Heart right ventricle (tissue), 16 donors: ENCODE results near the gene MARVELD2. TPM values are rescaled to one million over a fixed set of nuclear protein-coding genes. Genes with fewer than 3 reads are reported as not detected.
"Not testable (repeated sequence)": the region's sequence is repeated elsewhere in the genome, so short reads cannot be mapped to it uniquely, and the experiment has no call there.

Source experiments
- ATAC-seq, 8 donors: fragments of 200-7000 bp; cut with Tn5 transposase; one replicate each; pipeline ENCODE4 v1.9.1; 2020; ENCODE audit warnings: mild to moderate bottlenecking in 8 of 8, moderate library complexity in 8 of 8, moderate number of reproducible peaks in 1 of 8
- DNase-seq, 2 donors: peaks; one replicate each; pipeline ENCODE4 v3.0.0-alpha.2; 2020
- H3K27ac ChIP-seq, 10 donors: fragments of 200-600 bp; sonication (generic) in 2 of 10; one replicate each; pipeline versions ENCODE4 v1.5.0 to v1.8.0; 2020 to 2022; ENCODE audit warnings: mild to moderate bottlenecking in 3 of 10
- H3K27me3 ChIP-seq, 7 donors: fragments of 200-600 bp; one replicate each; pipeline ENCODE4 v1.8.0; 2021 to 2022; ENCODE audit warnings: mild to moderate bottlenecking in 2 of 7
- H3K36me3 ChIP-seq, 9 donors: fragments of 200-600 bp; sonication (generic) in 1 of 9; one replicate each; pipeline versions ENCODE4 v1.5.0 to v1.8.0; 2020 to 2022; ENCODE audit warnings: mild to moderate bottlenecking in 2 of 9
- H3K4me1 ChIP-seq, 9 donors: fragments of 200-600 bp; sonication (generic) in 1 of 9; one replicate each; pipeline versions ENCODE4 v1.5.0 to v1.8.0; 2020 to 2022; ENCODE audit warnings: mild to moderate bottlenecking in 4 of 9
- H3K4me3 ChIP-seq, 10 donors: fragments of 200-600 bp; sonication (generic) in 2 of 10; one replicate each; pipeline versions ENCODE4 v1.5.0 to v1.8.0; 2020 to 2022; ENCODE audit warnings: mild to moderate bottlenecking in 7 of 10, moderate library complexity in 2 of 10
- H3K9me3 ChIP-seq, 11 donors: fragments of 200-600 bp in 10 of 11; sonication (generic) in 2 of 11; one replicate each; pipeline versions ENCODE4 v1.5.0 to v1.8.0; 2013 to 2022; ENCODE audit warnings: mild to moderate bottlenecking in 2 of 11, control low read depth in 1 of 11, moderate library complexity in 1 of 11
- WGBS, 2 donors: extraction: QIAGEN DNeasy Blood & Tissue Kit; methylation state at CpG; one replicate each; pipeline ENCODE4 v1.1.7; 2013; ENCODE audit warnings: inconsistent platforms in 1 of 2; 5-methylcytosine and 5-hydroxymethylcytosine counted together
- intact Hi-C, 10 donors: fragments of 100-400 bp; cut with DNase I; formaldehyde crosslinking; loops; one replicate each; pipeline versions ENCODE4 v1.11.1 to v1.14.2; 2022
- polyA plus RNA-seq, 2 donors: library from polyadenylated mRNA; stranded (reverse); fragments of 200-250 nt; gene quantifications; one replicate each; pipeline ENCODE4 v1.2.3, GENCODE V29; 2013
- total RNA-seq, 10 donors: library from RNA; stranded (reverse); fragmentation: NEBNext Ultra II Directional in 3 of 10; extraction: Animal tissue kit (Norgen Biotek cat#: 25700) in 3 of 10; gene quantifications; one replicate each; pipeline versions ENCODE4 v1.2.1 to v1.2.4, GENCODE V29; 2021 to 2023
- TF ChIP-seq, protein P1 (sequence below), 9 donors: fragments of 200-600 bp; sonication (generic) in 2 of 9; IDR thresholded peaks; one replicate each; pipeline versions ENCODE4 v1.5.0 to v1.8.0; 2021 to 2022; ENCODE audit warnings: antibody characterized with exemption in 9 of 9, mild to moderate bottlenecking in 5 of 9, moderate library complexity in 1 of 9
- donor health status: Arrhythmogenic right ventricular cardiomyopathy.
- donor health status: ischemic (EF 13 %, LVEDD 7.1; RV severe dilation, severe dysfunction).
- donor health status: healthy with polysubstance abuse.
- donor health status: DM: no; HTN: yes; CAD: no.
- donor health status: DM: no; HTN: no; CAD: no.
- donor health status: ischemic (EF 25% LVEDD 6.9; RV normal size, moderate dysfunction).
- donor health status: ischemic (EF 25% LVEDD 5.7; RV mildly dilated, moderate dysfunction).
- donor health status: healthy.
- donor health status: DM: yes; HTN: yes; CAD: no.
- donor health status: Ischemic cardiomyopathy.
- donor health status: ischemic (EF 35%, LVEDD 5.7; RV mildly dilated, moderate dysfunction).
- donor health status: nonischemic (EF 11% LVEDD 7.7; RV severe dilation, severe dysfunction).
- donor health status: DM: yes; HTN: yes; CAD: no.
- donor health status: PGD.
- donor health status: ischemic (EF 29% LVEDD 5.4; RV normal size, mild dysfunction).
- donor health status: nonischemic (EF 23%, LVEDD 6.1; RV moderate dilation, normal function).

MARVELD2 gene
- total and polyA plus RNA-seq, 12 donors = 0.22 to 2.1 (median 1.2) TPM

DNA sequence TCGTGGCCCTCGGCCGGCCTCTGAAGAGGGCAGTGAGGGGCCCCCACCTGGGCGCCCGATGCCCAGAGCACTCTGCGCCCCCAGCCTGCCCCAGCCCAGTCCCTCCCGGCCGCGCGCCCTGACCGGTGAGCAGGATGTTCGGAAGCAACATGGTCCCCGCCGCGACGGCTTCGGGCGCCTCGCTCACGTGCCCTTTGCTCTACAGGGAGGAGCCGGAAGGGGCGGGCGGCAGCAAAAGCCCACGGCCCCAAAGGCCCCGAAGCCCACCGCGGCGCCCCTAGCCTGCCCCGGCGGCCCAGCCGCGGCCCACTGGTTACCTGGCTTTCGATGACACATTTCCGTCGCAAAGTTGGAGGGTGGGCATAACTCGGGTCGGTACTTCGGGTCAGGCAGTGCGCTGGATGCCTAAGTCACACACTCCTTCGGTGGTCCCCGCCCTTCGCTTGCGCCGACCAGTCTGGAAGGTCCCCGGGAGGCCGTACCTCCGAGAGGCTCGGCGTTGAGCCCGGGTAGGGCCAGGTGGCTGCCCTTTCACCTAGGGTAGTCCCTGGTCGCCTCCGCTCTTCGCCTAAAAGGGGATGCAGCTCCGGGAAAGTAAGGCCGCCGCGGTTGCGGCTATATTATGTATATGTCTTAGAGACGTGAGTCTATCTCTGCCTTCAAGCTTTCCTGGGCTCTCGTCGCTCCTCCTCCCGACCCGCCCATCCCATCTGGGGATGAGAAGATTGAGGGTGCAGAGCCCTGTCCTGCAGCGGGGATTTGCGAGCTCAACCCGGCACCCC is 45.4 kb upstream of the MARVELD2 start, which contains the start of the genes AK6, RAD17 and TAF9:
TSS of gene AK6 (minus strand) at position 181 of the 782 bp plus-strand sequence. CDS start at position 151, 30 bp downstream.
TSS of gene RAD17 (plus strand) at position 479 of the 782 bp plus-strand sequence. CDS start 2,391 bp downstream, outside the sequence.
TSS of gene TAF9 (minus strand) at position 181 of the 782 bp plus-strand sequence. CDS start 3,783 bp downstream, outside the sequence.
- Histone ChIP-seq H3K9me3 (no peaks in the 10 kb centered on the region), H3K4me1 (peaks cover 0 to 50% (median 31%) of the 10 kb centered on the region in 9 donors), H3K27me3 (no peaks in the 10 kb centered on the region), H3K4me3 (peak within 1 kb of the TSS; percentile 52 to 87 (median 78)), H3K36me3 (peaks cover 0 to 41% (median 13%) of the 10 kb centered on the region in 9 donors), H3K27ac (peak within 1 kb of the TSS; percentile 95 to 100 (median 99))
- intact Hi-C loops = loop anchor here in 5 of 10 donors (2.0 to 10.0 kb wide), 4 partner anchors 135 to 327 kb away; partner anchors contain the start of genes SLC30A5 (in 3 of the 5) and CDK7 (in 2 of the 5)
- WGBS, 2 donors = 0% methylated on average over 66 of the region's 66 CpGs
- ATAC-seq (peak; percentile 98 to 99 (median 98)), DNase-seq (peak; percentile 92 to 94)
- TF ChIP-seq, protein P1, sequence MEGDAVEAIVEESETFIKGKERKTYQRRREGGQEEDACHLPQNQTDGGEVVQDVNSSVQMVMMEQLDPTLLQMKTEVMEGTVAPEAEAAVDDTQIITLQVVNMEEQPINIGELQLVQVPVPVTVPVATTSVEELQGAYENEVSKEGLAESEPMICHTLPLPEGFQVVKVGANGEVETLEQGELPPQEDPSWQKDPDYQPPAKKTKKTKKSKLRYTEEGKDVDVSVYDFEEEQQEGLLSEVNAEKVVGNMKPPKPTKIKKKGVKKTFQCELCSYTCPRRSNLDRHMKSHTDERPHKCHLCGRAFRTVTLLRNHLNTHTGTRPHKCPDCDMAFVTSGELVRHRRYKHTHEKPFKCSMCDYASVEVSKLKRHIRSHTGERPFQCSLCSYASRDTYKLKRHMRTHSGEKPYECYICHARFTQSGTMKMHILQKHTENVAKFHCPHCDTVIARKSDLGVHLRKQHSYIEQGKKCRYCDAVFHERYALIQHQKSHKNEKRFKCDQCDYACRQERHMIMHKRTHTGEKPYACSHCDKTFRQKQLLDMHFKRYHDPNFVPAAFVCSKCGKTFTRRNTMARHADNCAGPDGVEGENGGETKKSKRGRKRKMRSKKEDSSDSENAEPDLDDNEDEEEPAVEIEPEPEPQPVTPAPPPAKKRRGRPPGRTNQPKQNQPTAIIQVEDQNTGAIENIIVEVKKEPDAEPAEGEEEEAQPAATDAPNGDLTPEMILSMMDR (IDR thresholded peaks at IDR 0.05) = peak in 1 of 9 donors; percentile 7

DNA sequence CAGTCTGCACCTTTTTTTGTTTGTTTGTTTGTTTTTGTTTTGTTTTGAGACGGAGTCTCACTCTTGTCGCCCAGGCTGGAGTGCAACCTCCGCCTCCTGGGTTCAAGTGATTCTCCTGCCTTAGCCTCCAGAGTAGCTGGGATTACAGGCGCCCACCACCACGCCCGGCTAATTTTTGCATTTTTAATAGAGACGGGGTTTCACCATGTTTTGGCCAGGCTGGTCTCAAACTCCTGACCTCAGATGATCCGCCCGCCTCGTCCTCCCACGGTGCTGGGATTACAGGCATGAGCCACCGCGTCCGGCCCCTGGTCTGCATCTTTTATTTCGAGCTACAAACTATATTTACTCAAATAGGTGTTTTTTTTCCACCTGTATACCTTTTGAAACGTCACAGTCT is 44.6 kb upstream of the MARVELD2 start:
- intact Hi-C loops, H3K9me3 ChIP-seq, DNase-seq, H3K27me3 ChIP-seq, ATAC-seq: not testable (repeated sequence)
- Histone ChIP-seq H3K36me3 (peaks cover 0 to 41% (median 21%) of the 10 kb centered on the region in 9 donors), H3K4me3 (peak overlapping the region; percentile 52 to 87 (median 78)), H3K27ac (peak overlapping the region in 8 of 10 donors; percentile 95 to 100 (median 99)), H3K4me1 (peaks cover 0 to 50% (median 31%) of the 10 kb centered on the region in 9 donors)
- WGBS, 2 donors = 2 to 3% methylated on average over 16 of the region's 16 CpGs

DNA sequence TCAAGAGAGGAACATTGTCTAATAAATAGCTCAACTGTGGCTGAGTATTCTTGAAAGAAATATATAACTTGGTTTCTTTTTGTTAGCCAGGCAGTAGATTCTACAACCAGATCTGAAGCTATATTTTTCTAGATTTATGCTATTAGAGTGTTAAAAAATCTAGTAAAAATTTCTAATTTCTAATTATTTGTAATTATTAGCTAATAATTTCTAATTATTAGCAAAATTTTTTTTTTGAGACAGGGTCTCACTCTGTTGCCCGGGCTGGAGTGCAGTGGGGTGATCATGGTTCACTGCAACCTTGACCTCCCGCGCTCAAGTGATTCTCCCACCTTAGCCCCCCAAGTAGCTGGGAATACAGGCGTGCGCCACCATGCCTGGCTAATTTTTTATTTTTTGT is 42.5 kb upstream of the MARVELD2 start:
- Histone ChIP-seq H3K4me1 (peaks cover 0 to 40% (median 28%) of the 10 kb centered on the region in 9 donors), H3K4me3 (no peak overlapping the region), H3K36me3 (peaks cover 0 to 39% (median 10%) of the 10 kb centered on the region in 9 donors), H3K27ac (no peak overlapping the region), H3K27me3 (no peaks in the 10 kb centered on the region), H3K9me3 (no peaks in the 10 kb centered on the region)
- ATAC-seq (no peak), DNase-seq (no peak)
- intact Hi-C loops = no loop called here
- TF ChIP-seq, protein P1 (IDR thresholded peaks at IDR 0.05) = no peak
- 91 to 97% methylated on average over 5 of the region's 5 CpGs for WGBS, 2 donors

DNA sequence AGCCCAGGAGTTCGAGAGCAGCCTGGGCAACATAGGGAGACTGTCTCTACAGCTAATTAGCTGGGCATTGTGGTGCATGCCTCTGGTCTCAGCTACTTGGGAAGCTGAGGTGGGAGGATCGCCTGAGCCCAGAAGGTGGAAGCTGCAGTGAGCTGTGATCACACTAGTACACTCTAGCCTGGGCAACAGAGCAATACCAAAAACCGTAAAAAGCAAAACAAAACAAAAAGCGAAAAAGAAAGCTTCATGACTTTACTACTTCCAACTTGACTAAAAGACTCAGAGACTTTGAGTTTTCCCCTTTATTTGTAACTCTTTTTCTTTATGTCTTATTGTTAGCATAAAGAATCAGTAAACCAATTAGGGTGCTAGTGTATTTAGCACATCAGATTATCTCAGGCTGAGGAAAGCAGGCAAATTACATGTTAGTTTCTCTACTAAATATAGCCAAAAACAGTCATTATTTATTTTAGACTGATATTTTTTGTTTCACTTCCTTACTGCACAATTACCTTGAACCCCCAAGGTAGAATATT is 39.9 kb upstream of the MARVELD2 start:
- H3K36me3 ChIP-seq = peaks cover 0 to 62% (median 23%) of the 10 kb centered on the region in 9 donors

More for the DNA sequence above, 39.9 kb upstream of the MARVELD2 start:
- 96 to 97% methylated on average over 4 of the region's 4 CpGs for WGBS, 2 donors
- Histone ChIP-seq H3K27ac (peak overlapping the region in 2 of 10 donors; percentile 17 to 52), H3K27me3 (no peaks in the 10 kb centered on the region), H3K9me3 (no peaks in the 10 kb centered on the region), H3K4me3 (no peak overlapping the region), H3K4me1 (peaks cover 0 to 26% (median 16%) of the 10 kb centered on the region in 9 donors)
- intact Hi-C loops = no loop called here
- TF ChIP-seq, protein P1 (IDR thresholded peaks at IDR 0.05) = no peak
- ATAC-seq (no peak), DNase-seq (no peak)
